ENCODE measurements around the gene NLRP11.

Gene NLRP11

GRCh38 chr19:55838906-55839305 is 7.1 kb upstream of the NLRP11 start:
- TF ChIP-seq RAD21 (IDR thresholded peaks at IDR 0.05; ENCODE audit: low read depth) = no peak
- no peak for TF ChIP-seq TEAD4 (IDR thresholded peaks at IDR 0.05)
- no peak for TF ChIP-seq NFIC (IDR thresholded peaks at IDR 0.05)
- TF ChIP-seq CREB1 (IDR thresholded peaks at IDR 0.05; ENCODE audit: low read depth) = no peak
- TF ChIP-seq ZBTB7A (IDR thresholded peaks at IDR 0.05; ENCODE audit: low read depth) = no peak
- no peak for TF ChIP-seq TAF1 (IDR thresholded peaks at IDR 0.05; ENCODE audit: low read depth)
- no peak for TF ChIP-seq FOXM1 (IDR thresholded peaks at IDR 0.05; ENCODE audit: borderline replicate concordance, low read depth)
- no peak for TF ChIP-seq TCF12 (IDR thresholded peaks at IDR 0.05; ENCODE audit: low read depth)
- no peak for TF ChIP-seq MAX (IDR thresholded peaks at IDR 0.05)
- TF ChIP-seq REST (IDR thresholded peaks at IDR 0.05; ENCODE audit: low read depth) = no peak
- TF ChIP-seq EGR1 (IDR thresholded peaks at IDR 0.05) = no peak
- no peak for TF ChIP-seq EP300 (IDR thresholded peaks at IDR 0.05; ENCODE audit: borderline replicate concordance)
- no peak for TF ChIP-seq YY1 (IDR thresholded peaks at IDR 0.05; ENCODE audit: low read depth)
- no peak for TF ChIP-seq CEBPB (IDR thresholded peaks at IDR 0.05)

- TF ChIP-seq EP300 (IDR thresholded peaks at IDR 0.05; ENCODE audit: borderline replicate concordance) (no peak), USF1 (IDR thresholded peaks at IDR 0.05) (no peak), RAD21 (IDR thresholded peaks at IDR 0.05; ENCODE audit: low read depth) (no peak), CEBPB (IDR thresholded peaks at IDR 0.05) (no peak), FOXM1 (IDR thresholded peaks at IDR 0.05; ENCODE audit: borderline replicate concordance, low read depth) (no peak), REST (IDR thresholded peaks at IDR 0.05; ENCODE audit: low read depth) (no peak), TEAD4 (IDR thresholded peaks at IDR 0.05) (no peak), MAX (IDR thresholded peaks at IDR 0.05) (no peak), NFIC (IDR thresholded peaks at IDR 0.05) (no peak), TCF12 (IDR thresholded peaks at IDR 0.05; ENCODE audit: low read depth) (no peak), YY1 (IDR thresholded peaks at IDR 0.05; ENCODE audit: low read depth) (no peak), EGR1 (IDR thresholded peaks at IDR 0.05) (no peak), ZBTB7A (IDR thresholded peaks at IDR 0.05; ENCODE audit: low read depth) (no peak), CREB1 (IDR thresholded peaks at IDR 0.05; ENCODE audit: low read depth) (no peak), TAF1 (IDR thresholded peaks at IDR 0.05; ENCODE audit: low read depth) (no peak)
Measured at GRCh38 chr19:55838251-55838650, 6.5 kb upstream of the NLRP11 start.

GRCh38 chr19:55836340-55836739 is 4.5 kb upstream of the NLRP11 start, which contains the start of gene NLRP4:
Gene NLRP4, plus strand, starts transcription at chr19:55836540. Its CDS starts 15,541 bp downstream, at chr19:55852081.
- TF ChIP-seq YY1 (IDR thresholded peaks at IDR 0.05; ENCODE audit: low read depth) (no peak), FOXM1 (IDR thresholded peaks at IDR 0.05; ENCODE audit: borderline replicate concordance, low read depth) (no peak), TEAD4 (IDR thresholded peaks at IDR 0.05) (no peak), TAF1 (IDR thresholded peaks at IDR 0.05; ENCODE audit: low read depth) (no peak), ZBTB7A (IDR thresholded peaks at IDR 0.05; ENCODE audit: low read depth) (no peak), RAD21 (IDR thresholded peaks at IDR 0.05; ENCODE audit: low read depth) (no peak), CEBPB (IDR thresholded peaks at IDR 0.05) (no peak), NFIC (IDR thresholded peaks at IDR 0.05) (no peak), REST (IDR thresholded peaks at IDR 0.05; ENCODE audit: low read depth) (no peak)

- TF ChIP-seq FOXM1 (IDR thresholded peaks at IDR 0.05; ENCODE audit: borderline replicate concordance, low read depth) = no peak
- no peak for TF ChIP-seq USF1 (IDR thresholded peaks at IDR 0.05)
- no peak for TF ChIP-seq NFIC (IDR thresholded peaks at IDR 0.05)
- TF ChIP-seq CEBPB (IDR thresholded peaks at IDR 0.05) = no peak
- TF ChIP-seq ZBTB7A (IDR thresholded peaks at IDR 0.05; ENCODE audit: low read depth) = no peak
- TF ChIP-seq TEAD4 (IDR thresholded peaks at IDR 0.05) = no peak
- TF ChIP-seq EP300 (IDR thresholded peaks at IDR 0.05; ENCODE audit: borderline replicate concordance) = no peak
- no peak for TF ChIP-seq REST (IDR thresholded peaks at IDR 0.05; ENCODE audit: low read depth)
- no peak for TF ChIP-seq MAX (IDR thresholded peaks at IDR 0.05)
- no peak for TF ChIP-seq CREB1 (IDR thresholded peaks at IDR 0.05; ENCODE audit: low read depth)
- no peak for TF ChIP-seq RAD21 (IDR thresholded peaks at IDR 0.05; ENCODE audit: low read depth)
- no peak for TF ChIP-seq EGR1 (IDR thresholded peaks at IDR 0.05)
- TF ChIP-seq TAF1 (IDR thresholded peaks at IDR 0.05; ENCODE audit: low read depth) = no peak
- no peak for TF ChIP-seq YY1 (IDR thresholded peaks at IDR 0.05; ENCODE audit: low read depth)
- TF ChIP-seq TCF12 (IDR thresholded peaks at IDR 0.05; ENCODE audit: low read depth) = no peak
Measured at GRCh38 chr19:55832676-55833075, 877 bp upstream of the NLRP11 start.

Data from Ishikawa (cell line).